GM18505 (cell line): Measurements from ENCODE around the gene MGMT.

Source experiments
- ATAC-seq: cut with Tn5 transposase; IDR thresholded peaks from one replicate; pipeline ENCODE4 v1.9.1; 2021; ENCODE audit not compliant: unreplicated experiment
- POLR2A ChIP-seq: IDR thresholded peaks from 4 replicates; pipeline ENCODE4 v1.6.1; 2011; ENCODE audit warnings: borderline replicate concordance; ENCODE audit not compliant: insufficient read depth, insufficient read length; ENCODE audit errors: extremely low read depth

Gene MGMT

GRCh38 chr10:129744134-129745111 is 277.4 kb downstream of the MGMT start:
- TF ChIP-seq POLR2A: no peak
- no peak for ATAC-seq

- no peak for ATAC-seq
- no peak for TF ChIP-seq POLR2A
Measured at GRCh38 chr10:129745186-129745750, 278.2 kb downstream of the MGMT start.

GRCh38 chr10:129754211-129755050 is 287.4 kb downstream of the MGMT start:
- TF ChIP-seq POLR2A: no peak
- no peak for ATAC-seq

- TF ChIP-seq POLR2A: no peak
- no peak for ATAC-seq
Measured at GRCh38 chr10:129755158-129755591, 288.1 kb downstream of the MGMT start.

- no peak for ATAC-seq
- no peak for TF ChIP-seq POLR2A
Measured at GRCh38 chr10:129755621-129756020, 288.6 kb downstream of the MGMT start.

GRCh38 chr10:129756912-129757901 is 290.2 kb downstream of the MGMT start:
- no peak for ATAC-seq
- no peak for TF ChIP-seq POLR2A

- no peak for TF ChIP-seq POLR2A
- no peak for ATAC-seq
Measured at GRCh38 chr10:129758207-129759021, 291.4 kb downstream of the MGMT start.

GRCh38 chr10:129759214-129760002 is 292.4 kb downstream of the MGMT start:
- no peak for ATAC-seq
- no peak for TF ChIP-seq POLR2A

- no peak for ATAC-seq
- TF ChIP-seq POLR2A: no peak
Measured at GRCh38 chr10:129760003-129760315, 292.9 kb downstream of the MGMT start.

GRCh38 chr10:129760416-129760815 is 293.4 kb downstream of the MGMT start:
- ATAC-seq: no peak
- no peak for TF ChIP-seq POLR2A
